Esophagus (tissue), 2 donors: ENCODE results near the gene PAFAH2. TPM values are rescaled to one million over a fixed set of nuclear protein-coding genes. Genes with fewer than 3 reads are reported as not detected.

Experiments
- H3K27ac ChIP-seq, 2 donors: one replicate each; pipeline ENCODE4 v1.5.1; 2013; ENCODE audit warnings: low read depth in 2 of 2, mild to moderate bottlenecking in 2 of 2, inconsistent platforms in 1 of 2, low read length in 1 of 2, moderate library complexity in 1 of 2
- H3K27me3 ChIP-seq, 2 donors: one replicate each; pipeline ENCODE4 v1.6.1; 2013; ENCODE audit warnings: low read length in 2 of 2, control low read depth in 1 of 2, mild to moderate bottlenecking in 1 of 2; ENCODE audit not compliant: insufficient read depth in 2 of 2, control insufficient read depth in 1 of 2
- H3K36me3 ChIP-seq, 2 donors: one replicate each; pipeline ENCODE4 v1.6.1; 2013; ENCODE audit warnings: low read length in 1 of 2; ENCODE audit not compliant: control insufficient read depth in 2 of 2, insufficient read depth in 2 of 2
- H3K4me1 ChIP-seq, 2 donors: one replicate each; pipeline ENCODE4 v1.6.1; 2013; ENCODE audit warnings: low read length in 1 of 2; ENCODE audit not compliant: control insufficient read depth in 2 of 2, insufficient read depth in 2 of 2
- H3K4me3 ChIP-seq, 2 donors: one replicate each; pipeline ENCODE4 v1.5.1; 2013; ENCODE audit warnings: low read length in 2 of 2, mild to moderate bottlenecking in 2 of 2, low read depth in 1 of 2, moderate library complexity in 1 of 2
- H3K9me3 ChIP-seq, 2 donors: one replicate each; pipeline ENCODE4 v1.6.1; 2013; ENCODE audit warnings: mild to moderate bottlenecking in 2 of 2, low read depth in 1 of 2, low read length in 1 of 2, moderate library complexity in 1 of 2; ENCODE audit not compliant: control insufficient read depth in 2 of 2, insufficient read depth in 1 of 2
- WGBS, 2 donors: extraction: QIAGEN DNeasy Blood & Tissue Kit; methylation state at CpG; one replicate each; pipeline ENCODE4 v1.1.7; 2013; 5-methylcytosine and 5-hydroxymethylcytosine counted together
- polyA plus RNA-seq, 2 donors: library from polyadenylated mRNA; stranded (reverse); fragments of 200-250 nt; gene quantifications; one replicate each; pipeline ENCODE4 v1.2.3, GENCODE V29; 2013
- donor health status: healthy with polysubstance abuse.
- donor health status: Bipolar disorder and iron deficiency.

The PAFAH2 gene
- polyA plus RNA-seq, 2 donors, result 5.7 to 5.8 TPM

DNA sequence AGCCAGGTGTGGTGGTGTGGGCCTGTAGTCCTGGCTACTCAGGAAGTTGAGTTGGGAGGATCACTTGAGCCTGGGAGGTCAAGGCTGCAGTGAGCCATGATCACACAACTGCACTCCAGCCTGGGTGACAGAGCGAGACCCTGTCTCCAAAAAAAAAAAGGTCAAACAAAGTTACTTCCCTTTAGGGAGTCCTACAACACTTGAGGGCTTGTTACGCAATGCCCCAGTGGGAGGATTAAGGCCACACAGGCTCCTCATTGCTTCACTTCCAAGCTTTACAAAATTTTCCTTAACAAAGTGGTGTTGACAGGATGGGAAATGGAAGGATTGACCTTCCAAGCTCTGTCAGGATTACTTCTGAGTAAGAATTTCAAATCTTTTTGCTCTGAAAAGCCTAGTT lies 17.5 kb upstream of the PAFAH2 start:
- WGBS, 2 donors, result 62 to 67% methylated on average over 2 of the region's 2 CpGs
- no peaks in the 10 kb centered on the region for H3K36me3 ChIP-seq
- H3K4me3 ChIP-seq, result no peak overlapping the region
- H3K9me3 ChIP-seq, result no peaks in the 10 kb centered on the region
- no peak overlapping the region for H3K27ac ChIP-seq
- H3K27me3 ChIP-seq, result no peaks in the 10 kb centered on the region
- no peaks in the 10 kb centered on the region for H3K4me1 ChIP-seq

DNA sequence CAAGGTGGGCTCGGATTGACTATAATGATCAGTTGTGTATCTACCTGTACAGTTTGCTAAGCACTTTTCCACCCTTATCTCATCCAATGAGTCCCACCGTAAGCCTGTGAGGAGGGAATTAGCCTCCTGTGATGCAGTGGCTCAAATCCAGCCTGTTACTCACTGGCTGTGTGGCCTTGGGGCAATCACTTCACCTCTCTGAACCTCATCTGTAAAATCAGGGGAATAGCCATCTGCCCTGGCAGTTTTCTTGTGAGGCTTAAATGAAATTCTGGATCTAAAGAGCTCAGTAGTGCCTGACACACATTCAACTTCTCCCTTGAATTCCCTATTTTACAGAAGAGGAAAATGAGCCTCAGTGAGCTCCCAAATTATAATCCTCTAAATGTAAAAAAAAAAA lies 16.3 kb upstream of the PAFAH2 start:
- H3K36me3 ChIP-seq, result no peaks in the 10 kb centered on the region
- H3K4me1 ChIP-seq, result no peaks in the 10 kb centered on the region
- H3K4me3 ChIP-seq, result no peak overlapping the region
- H3K9me3 ChIP-seq, result no peaks in the 10 kb centered on the region
- H3K27me3 ChIP-seq, result no peaks in the 10 kb centered on the region
- 84 to 89% methylated on average over 2 of the region's 2 CpGs for WGBS, 2 donors
- no peak overlapping the region for H3K27ac ChIP-seq

DNA sequence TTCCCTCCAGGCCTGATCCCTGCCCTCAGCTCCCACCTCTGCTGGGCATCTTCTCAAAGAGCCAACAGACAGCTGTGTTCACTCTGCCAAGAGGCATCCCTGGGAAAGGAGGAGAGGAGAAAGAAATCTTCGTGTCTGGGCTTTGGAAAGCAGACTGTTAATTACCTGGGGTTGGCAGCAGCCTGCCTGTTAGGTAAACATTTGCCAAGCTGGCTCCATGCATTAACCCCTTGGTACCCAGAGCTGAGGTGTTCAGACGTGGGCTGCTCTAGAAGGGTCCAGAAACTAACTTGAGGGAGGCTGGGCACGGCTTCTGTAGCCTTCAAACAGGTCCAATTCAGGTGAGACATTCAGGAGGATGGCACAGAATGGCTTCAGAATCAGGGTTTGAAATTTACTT lies 15.0 kb upstream of the PAFAH2 start:
- no peak overlapping the region for H3K4me3 ChIP-seq
- no peaks in the 10 kb centered on the region for H3K36me3 ChIP-seq
- 42 to 53% methylated on average over 3 of the region's 3 CpGs for WGBS, 2 donors
- H3K27me3 ChIP-seq, result no peaks in the 10 kb centered on the region
- H3K9me3 ChIP-seq, result no peaks in the 10 kb centered on the region
- H3K4me1 ChIP-seq, result no peaks in the 10 kb centered on the region
- H3K27ac ChIP-seq, result no peak overlapping the region

DNA sequence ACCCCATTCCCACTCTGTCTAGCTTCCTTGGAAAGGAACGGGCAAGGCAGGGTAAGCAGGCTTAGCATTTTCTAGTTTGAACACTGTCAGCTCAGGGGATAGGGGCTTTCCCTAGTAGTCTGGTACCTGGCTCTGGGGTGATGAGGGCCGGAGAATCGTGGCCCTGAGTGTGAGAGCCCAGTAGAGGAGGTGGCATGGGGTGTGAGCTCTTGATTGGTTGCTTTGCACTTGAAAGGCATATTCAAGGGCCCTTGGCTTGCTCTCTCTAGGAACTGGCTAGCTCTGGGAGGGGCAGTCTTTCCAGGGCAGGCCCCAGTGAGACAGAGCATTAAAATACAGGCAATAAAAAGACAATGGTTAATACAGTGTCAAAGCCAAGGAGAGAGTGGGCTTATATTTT lies 13.0 kb upstream of the PAFAH2 start:
- no peaks in the 10 kb centered on the region for H3K27me3 ChIP-seq
- no peak overlapping the region for H3K27ac ChIP-seq
- H3K4me1 ChIP-seq, result peaks cover 0 to 2% of the 10 kb centered on the region in 2 donors
- 76 to 77% methylated on average over 3 of the region's 3 CpGs for WGBS, 2 donors
- no peaks in the 10 kb centered on the region for H3K9me3 ChIP-seq
- no peak overlapping the region for H3K4me3 ChIP-seq
- H3K36me3 ChIP-seq, result no peaks in the 10 kb centered on the region

DNA sequence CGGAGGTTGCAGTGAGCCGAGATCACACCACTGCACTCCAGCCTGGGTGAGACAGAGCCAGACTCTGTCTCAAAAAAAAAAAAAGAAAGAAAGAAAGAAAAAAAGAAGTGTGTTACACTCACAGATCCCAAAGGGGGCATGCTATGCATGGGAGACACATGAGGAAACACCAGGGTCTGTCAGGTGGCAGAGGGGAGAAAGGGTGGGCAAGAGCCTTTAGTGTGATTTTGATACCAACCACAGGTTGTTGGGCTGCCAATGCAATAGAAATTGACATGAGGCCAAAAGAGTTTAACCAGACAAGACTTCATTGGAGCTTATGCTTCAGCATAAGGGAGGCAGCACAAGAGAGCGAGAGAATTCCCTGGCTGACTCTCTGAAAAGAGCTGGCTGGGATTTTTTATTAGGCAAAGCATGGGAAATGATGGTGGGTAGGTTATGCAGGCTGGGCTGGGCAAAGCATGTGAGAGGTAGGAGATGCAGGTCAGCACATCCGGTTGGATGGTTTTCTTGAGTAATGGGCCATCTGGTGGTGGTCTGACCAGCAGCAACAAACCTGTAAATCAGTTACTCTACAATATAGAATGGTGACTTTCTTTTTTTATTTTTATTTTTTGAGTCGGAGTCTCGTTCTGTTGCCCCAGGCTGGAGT lies 12.1 kb upstream of the PAFAH2 start:
- Histone ChIP-seq H3K36me3 (no peaks in the 10 kb centered on the region), H3K27me3 (no peaks in the 10 kb centered on the region), H3K27ac (no peak overlapping the region), H3K4me1 (peaks cover 0 to 3% of the 10 kb centered on the region in 2 donors), H3K4me3 (no peak overlapping the region), H3K9me3 (no peaks in the 10 kb centered on the region)
- 68 to 70% methylated on average over 6 of the region's 6 CpGs for WGBS, 2 donors

DNA sequence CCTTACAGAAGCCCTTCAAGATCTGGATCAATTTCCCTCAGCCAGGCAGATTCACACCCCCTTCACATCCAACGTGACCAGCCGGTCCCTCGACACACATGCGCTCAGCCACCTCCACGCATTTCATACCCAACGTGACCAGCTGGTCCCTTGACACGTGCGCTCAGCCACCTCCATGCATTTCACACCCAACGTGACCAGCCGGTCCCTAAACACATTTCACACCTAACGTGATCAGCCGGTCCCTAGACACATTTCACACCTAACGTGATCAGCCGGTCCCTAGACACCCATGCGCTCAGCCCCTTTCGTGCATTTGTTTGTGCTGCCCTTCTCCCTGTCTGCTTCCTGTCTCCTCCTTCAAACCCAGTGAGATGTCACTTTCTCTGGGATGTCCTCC lies 8.8 kb upstream of the PAFAH2 start:
- 93% methylated on average over 16 of the region's 16 CpGs for WGBS, 2 donors
- Histone ChIP-seq H3K36me3 (no peaks in the 10 kb centered on the region), H3K4me1 (peaks cover 0 to 3% of the 10 kb centered on the region in 2 donors), H3K27ac (no peak overlapping the region), H3K4me3 (no peak overlapping the region), H3K9me3 (no peaks in the 10 kb centered on the region), H3K27me3 (no peaks in the 10 kb centered on the region)

DNA sequence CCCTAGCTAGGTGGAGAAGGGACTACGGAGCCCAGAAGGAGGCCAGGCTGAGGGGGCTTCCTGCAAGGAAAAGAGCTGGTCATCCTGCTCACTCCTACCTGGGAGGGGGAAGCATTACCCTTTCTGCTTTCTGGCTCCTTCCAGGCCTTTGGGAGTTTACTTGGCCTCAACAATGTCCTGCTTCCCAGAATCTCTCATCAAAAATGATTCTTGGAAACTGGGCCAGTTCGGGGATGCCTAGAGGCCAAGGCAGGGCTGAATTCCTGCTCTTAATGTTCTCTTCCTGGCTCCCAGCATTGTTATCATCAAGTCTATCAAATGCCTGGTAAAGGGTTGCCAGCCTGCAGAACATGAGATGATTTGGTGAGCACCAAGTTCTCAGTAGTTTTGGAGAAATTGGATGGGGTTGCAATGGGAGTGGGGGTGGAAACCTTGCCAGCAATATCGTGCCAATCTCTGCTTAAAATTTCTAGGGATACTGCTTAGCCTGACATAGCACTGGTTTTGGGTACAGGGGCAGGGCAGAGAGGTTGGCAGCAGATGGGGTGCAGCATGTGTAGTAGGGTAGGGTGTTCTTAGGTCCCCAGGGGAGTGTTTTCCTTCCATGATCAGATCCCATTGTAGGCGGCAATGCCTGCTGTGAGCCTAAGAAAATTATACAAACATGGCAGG lies 7.7 kb upstream of the PAFAH2 start:
- Histone ChIP-seq H3K9me3 (no peaks in the 10 kb centered on the region), H3K36me3 (no peaks in the 10 kb centered on the region), H3K4me3 (no peak overlapping the region), H3K27me3 (no peaks in the 10 kb centered on the region), H3K4me1 (peaks cover 0 to 3% of the 10 kb centered on the region in 2 donors), H3K27ac (no peak overlapping the region)
- WGBS, 2 donors, result 37 to 57% methylated on average over 4 of the region's 4 CpGs

DNA sequence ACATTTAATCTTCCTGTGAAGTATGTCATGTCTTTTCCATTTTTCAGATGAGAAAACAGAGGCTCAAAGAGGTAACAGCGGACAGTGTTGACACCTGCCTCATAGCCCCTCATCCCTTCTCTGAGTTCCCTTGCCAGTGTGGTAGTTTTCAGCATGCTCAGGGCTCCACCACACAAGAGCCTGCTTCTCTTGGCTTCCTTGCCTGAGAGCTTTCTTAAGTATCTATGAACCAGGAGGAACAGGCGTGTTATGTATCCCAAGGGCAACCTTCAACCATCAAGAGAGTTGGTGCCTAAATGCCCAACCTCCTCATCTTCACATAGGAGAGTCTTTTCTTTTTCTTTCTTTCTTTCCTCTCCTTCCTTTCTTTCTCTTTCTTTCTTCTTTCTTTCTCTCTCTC lies 5.9 kb upstream of the PAFAH2 start:
- Histone ChIP-seq H3K9me3 (no peaks in the 10 kb centered on the region), H3K4me3 (no peak overlapping the region), H3K27me3 (no peaks in the 10 kb centered on the region), H3K27ac (no peak overlapping the region), H3K36me3 (no peaks in the 10 kb centered on the region), H3K4me1 (peaks cover 0 to 3% of the 10 kb centered on the region in 2 donors)
- 69 to 86% methylated on average over 2 of the region's 2 CpGs for WGBS, 2 donors

DNA sequence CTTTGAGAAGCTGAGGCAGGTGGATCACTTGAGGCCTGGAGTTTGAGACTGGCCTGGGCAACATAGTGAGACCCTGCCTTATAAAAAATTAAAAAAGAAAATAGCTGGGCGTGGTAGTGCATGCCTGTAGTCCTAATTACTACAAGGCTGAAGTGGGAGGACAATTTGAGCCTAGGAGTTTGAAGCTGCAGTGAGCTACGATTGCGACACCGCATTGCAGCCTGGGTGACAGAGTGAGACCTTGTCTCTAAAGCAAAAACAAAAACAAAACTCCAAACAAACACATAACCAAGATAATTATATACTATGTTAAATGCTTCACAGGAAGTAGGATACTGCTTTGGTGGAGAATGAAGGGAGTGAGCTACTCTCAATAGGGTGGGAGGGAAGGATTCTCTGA lies 5.4 kb upstream of the PAFAH2 start:
- Histone ChIP-seq H3K4me3 (no peak overlapping the region), H3K27me3 (no peaks in the 10 kb centered on the region), H3K4me1 (peaks cover 0 to 3% of the 10 kb centered on the region in 2 donors), H3K36me3 (no peaks in the 10 kb centered on the region), H3K27ac (no peak overlapping the region), H3K9me3 (no peaks in the 10 kb centered on the region)
- 83 to 92% methylated on average over 4 of the region's 4 CpGs for WGBS, 2 donors
